Activated CD8-positive, alpha-beta memory T cell treated with anti-CD3 and anti-CD28 coated beads for 1 hour (primary cell): ENCODE results near the gene MTA1.
A peak's percentile ranks its signal among the peaks of the same experiment; 100 is the strongest.

Source experiments
- DNase-seq, 2 donors: peaks; one replicate each; pipeline ENCODE4 v3.0.0-alpha.2; 2020; ENCODE audit warnings: low read depth in 1 of 2; ENCODE audit errors: extremely low read depth in 1 of 2

The MTA1 gene

DNA sequence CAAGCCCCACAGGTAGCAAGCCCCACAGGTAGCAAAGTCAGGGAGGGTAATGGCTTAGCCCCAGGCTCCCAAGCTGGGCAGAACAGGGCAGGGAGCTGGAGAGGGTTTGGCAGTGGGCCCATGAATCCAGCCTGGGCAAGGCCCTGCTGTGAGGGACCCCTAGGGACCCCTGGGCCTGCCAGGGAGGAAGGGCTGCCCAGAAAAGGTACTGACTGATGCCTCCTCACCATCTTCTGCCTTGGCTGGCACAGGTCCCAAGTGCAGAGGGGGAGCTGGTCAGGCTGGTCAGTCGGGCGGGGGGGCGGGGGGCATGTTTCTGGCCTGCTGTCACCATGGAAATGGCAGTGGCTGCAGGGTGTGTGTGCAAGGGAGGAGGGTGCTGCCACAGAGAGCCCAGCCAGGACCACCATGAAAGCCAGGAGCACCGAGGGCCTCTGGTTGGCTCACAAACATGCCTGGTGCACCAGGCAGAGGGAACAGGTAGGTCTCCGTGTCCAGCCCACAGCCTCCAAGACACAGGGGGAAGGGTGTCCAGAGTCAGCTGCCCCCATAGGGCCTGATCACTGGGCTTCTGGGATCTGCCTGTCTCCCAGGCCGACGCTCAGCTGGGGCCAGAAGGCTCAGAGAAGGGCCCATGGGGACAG lies 53.5 kb downstream of the MTA1 start:
- no peak for DNase-seq

GRCh38 chr14:105473677-105474482 lies 54.3 kb downstream of the MTA1 start:
- no peak for DNase-seq

DNA sequence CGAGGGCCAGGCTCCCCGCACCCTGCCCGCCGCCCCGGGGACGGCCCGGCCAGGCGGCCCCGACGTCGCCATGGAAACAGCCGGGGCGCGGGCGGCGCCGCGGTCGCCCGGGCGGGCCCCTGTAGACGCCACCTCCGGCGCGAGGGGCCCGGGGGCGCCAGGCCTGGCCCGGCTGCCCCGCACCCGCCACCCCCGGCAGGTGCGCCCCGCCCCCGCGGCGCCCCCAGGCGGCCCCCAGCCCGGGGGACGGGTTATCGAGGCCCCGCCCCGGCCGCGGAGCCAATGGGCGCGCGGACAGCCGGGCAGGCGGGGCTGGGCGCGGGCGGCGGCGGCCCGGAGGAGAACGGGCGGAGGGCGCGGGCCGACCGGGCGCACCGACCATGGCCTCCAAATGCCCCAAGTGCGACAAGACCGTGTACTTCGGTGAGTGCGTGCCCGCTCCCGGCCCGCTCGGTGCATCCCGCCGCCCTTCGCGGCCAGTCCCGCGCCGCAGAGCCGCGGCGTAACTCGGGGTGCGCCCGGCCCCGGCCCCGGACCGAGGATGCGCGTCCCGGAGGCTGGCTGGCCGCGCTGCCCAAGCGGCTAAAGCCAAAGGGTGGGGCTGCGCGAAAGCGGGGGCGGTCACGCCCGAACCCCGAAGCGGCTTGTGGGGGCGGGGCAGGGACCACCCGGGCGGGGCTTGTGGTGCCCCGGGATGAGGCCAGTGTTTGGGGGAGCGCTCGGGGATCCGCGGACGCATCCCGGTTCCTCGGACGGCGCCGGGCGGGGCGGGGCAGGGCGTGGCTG lies 55.0 kb downstream of the MTA1 start, which contains the start of gene CRIP2:
Gene CRIP2 (plus strand): TSS at position 339 of the 786 bp plus-strand sequence. CDS start 42 bp downstream, at position 381.
- DNase-seq, result no peak

- DNase-seq, result no peak
Measured at GRCh38 chr14:105475269-105476096, 55.9 kb downstream of the MTA1 start.

DNA sequence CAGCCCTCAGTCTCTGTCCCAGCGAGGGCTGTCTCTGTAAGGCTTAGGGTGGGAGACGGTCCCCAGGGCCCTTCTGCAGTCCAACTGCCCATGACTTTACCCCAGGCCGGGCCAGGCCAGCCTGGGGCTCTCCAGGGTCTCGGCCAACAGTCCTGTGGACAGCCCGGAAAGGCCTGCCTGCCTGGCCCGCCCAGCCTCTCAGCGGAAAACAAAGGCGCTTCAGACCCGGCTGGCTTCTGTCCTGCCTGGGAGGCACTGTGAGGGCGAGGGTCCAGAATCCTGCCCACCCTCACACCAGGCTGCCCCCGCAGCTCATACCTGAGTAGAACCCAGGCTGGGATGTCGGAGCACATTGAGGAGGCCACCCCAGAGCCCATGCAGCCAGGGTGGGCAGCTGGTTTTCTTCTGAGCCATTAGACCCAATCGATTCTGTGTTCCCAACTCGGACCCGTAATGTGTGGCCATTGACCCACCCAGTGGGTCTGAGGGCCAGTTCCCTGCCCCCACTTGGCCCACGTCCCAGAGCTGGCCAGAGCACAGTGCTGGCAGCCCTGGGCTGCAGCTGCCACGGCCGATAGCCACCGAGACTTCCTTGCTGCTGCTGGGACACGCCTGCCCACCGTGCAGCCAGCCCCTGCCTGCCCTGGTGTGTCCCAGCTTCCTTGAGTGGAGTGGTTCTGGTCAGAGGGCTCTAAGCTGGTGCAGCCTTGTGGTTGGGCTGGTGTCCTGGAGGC lies 56.6 kb downstream of the MTA1 start:
- no peak for DNase-seq

DNA sequence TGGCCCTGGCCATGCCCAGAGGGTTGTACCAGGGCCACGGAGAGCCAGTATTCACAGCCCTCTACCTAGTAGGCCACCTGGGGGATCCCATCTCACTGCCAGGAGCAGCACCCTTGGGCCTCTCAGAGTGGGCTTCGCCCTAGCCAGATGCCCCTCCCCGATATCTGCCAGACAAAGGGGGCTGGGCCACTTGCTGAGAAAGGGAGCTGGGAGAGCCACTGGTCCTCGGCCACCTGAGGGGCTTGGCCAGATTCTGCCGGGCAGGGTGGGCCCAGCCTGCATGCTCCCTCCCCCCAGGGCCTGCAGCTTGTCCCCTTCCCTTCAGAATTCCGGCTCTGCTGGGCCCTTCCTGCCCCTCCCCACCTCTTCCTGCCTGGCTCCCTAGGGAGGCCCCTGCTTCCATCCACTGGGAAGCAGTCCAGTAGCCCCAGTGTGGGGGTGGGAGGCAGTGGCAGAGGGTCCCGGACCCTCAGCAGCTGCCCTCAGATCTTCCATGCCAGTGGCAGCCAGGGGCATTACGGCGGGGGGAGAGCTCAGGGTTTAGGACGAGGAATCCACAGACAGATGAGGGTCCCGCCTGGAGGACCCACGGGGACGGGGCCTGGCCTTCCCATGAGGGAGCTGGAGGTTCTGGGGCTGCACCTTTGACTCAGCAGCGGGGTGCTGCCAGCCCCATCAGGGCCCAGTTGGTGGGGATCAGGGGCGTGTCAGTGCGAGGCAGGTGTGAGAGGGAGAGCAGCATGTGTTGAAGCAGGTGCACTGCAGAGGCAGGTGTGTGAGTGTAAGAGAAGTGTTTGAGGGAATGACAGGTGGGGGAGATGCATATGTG lies 57.4 kb downstream of the MTA1 start:
- DNase-seq, result no peak

GRCh38 chr14:105477660-105478397 lies 58.2 kb downstream of the MTA1 start:
- DNase-seq, result no peak

DNA sequence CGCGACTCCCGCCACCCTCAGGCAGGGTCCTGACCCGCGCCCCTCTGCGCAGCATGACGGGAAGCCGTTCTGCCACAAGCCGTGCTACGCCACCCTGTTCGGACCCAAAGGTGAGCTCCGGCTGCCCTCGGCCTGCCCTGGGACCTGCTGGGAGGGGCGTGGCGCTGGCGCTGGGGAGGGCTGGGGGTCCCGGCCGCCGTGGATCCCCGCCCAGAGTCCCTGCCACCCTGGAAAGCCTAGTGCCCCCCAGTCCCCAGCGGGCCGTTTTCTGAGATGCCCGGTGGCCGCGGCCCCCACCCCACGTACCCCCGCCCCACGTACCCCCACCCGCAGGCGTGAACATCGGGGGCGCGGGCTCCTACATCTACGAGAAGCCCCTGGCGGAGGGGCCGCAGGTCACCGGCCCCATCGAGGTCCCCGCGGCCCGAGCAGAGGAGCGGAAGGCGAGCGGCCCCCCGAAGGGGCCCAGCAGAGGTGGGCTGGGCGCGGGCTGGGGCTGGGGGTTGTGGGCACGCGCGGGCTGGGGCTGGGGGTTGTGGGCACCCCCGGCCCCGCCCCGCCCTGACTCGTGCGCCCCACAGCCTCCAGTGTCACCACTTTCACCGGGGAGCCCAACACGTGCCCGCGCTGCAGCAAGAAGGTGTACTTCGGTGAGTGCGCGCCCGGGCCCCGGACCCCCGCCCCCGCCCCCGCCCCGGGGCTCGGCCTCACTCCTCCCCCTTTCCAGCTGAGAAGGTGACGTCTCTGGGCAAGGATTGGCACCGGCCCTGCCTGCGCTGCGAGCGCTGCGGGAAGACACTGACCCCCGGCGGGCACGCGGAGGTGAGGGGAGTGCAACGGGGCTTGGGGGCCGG lies 59.0 kb downstream of the MTA1 start:
- DNase-seq, result no peak

DNA sequence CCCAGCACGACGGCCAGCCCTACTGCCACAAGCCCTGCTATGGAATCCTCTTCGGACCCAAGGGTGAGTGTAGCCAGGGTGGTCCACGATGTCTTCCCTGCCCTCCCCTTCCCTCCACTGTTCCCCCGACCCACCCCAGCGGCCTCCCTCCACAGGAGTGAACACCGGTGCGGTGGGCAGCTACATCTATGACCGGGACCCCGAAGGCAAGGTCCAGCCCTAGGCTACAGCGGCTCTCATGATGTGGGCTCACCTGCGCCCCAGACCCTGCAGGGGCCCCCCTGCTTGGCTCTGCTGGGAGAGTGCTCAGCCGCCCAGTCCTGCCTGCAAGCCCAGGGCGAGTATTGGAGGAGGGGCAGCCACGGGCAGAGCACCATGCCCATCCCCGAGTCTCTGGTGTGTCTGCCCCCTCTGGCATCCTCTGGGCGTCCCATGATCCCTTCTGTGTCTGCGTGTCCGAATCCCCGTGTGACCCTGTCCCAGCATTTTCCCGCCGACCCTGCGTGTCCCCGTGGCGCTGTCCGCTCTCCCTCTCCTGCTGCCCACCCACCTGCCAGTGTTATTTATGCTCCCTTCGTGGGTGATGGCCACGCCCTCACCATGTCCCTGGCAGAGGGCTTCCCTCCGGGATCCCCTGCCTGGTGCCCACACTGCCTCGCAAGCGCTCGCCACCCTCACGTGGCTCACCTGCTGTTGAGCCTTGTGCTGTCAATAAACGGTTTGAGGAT lies 60.0 kb downstream of the MTA1 start:
- no peak for DNase-seq

GRCh38 chr14:105480199-105480746 lies 60.6 kb downstream of the MTA1 start:
- no peak for DNase-seq

DNA sequence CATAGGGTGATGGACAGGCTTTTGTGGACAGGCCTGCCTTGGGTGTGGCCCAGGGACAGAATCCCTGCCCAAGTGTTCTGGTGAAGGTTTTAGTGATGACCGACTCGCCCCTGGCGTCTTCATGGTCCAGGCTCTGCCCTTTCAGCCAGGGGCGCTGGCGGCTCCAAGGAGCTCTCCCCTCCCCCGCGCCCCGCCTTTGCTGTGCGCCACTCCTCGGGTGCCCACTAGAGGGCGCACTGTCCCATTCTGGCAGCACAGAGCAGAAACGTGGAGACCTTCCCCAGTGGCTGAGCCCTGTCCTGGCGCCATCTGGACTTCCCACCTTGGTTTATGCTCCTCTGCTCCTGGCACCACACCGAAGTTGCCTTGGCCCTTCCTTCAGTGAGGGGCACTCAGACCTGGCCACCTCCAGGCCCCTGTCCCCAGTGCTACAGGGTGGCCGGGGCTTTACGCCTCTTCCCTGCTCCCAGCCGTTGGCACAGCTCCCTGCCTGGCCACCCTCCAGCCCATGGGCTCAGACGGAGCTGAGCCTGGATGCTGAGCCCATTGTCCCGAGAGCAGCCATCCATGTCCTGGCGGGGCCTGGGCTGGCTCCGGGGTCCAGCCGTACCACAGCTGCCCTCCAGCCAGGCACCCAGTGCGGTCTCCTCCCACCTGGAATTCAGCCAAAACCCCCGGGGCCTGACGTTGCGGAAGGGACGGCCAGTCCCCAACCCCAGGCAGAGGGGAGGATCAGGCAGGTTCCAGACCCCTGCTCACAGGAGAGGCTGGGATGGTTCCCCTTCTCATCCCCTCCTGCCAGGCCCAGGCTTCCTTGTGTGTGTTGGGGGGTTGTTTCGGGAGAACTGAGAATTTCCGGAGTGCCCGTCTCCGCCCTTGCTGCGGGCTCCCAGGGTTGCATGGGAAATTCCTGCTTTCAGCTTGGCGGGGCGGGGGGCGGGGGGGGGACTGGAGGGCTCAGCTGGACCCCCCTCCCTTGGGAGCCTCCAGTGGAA lies 61.5 kb downstream of the MTA1 start:
- peak in 1 of 2 donors; percentile 87 for DNase-seq

GRCh38 chr14:105481886-105482457 lies 62.3 kb downstream of the MTA1 start:
- DNase-seq, result peak; percentile 86 to 96

DNA sequence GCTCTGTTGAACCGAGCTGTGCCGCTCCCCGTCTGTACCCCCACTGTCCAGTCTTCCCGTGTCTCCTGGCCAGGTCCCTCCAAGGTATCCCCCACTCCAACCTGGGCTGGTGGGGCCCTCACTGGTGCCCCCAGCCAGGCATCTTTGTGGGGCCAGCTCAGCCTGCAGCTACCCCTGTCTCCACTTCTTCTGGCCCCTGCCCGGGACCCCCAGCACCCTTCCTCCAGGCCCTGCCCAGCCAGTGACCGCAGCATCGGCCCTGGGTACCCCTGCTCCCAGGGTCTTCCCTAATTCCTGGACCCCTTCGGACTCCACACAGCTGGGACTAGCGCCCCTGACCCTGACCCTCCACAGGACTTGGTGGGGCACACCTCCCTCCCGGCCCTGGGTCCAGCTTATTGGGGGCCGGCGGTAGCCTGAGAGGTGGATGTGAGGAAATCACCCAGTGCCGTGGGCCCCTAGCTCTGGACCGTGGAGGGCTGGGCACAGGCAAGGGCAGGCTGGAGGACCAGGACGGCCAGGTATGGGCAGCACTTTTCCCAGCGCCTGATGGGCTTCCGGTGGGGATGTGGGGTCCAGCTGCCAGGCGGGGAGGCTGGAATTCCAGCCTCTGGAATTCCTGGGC lies 63.0 kb downstream of the MTA1 start:
- no peak for DNase-seq

DNA sequence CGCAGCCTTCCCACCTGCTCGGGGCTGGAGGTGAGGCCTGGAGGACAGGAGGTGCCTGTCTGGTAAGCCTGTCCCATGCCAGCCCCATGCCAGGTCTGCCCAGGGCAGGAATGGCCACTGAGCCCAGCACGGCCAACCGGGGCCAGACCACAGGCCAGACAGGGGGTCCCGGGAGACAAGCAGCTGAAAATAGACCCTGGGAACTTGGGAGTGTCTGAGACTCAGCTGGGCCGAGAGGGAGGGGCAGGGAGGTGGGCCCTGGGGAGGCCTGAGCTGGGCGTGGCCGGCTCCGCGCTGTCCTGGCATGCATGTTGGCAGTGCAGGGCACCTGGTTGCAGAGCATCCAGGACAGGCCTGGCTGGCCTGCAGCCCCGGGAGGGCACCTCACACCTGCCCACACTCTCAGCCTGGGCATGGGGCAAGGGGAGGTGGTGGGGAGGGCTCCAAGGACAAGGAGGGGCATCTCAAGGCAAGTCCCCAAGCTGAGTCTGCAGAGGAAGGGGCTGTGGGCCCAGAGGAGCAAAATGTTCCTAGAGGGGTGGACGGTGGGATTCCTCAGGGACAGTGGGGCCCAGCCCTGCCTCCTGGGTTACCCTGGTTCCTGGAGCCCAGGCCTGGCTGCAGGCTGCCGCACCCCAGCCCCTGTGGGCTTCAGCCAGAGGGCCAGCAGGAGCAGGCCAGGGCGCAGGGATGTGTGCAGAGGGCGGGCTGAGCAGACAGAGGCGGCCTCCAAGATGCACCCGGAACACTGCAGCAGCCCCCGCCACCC lies 63.9 kb downstream of the MTA1 start:
- DNase-seq, result no peak
